HepG2 (cell line): ENCODE data around the gene TBCCD1. TPM values are rescaled to one million over a fixed set of nuclear protein-coding genes. Genes with fewer than 3 reads are reported as not detected.

Experiments used
- ATAC-seq: fragments of 200-7000 bp; cut with Tn5 transposase; 3 replicates; pipeline ENCODE4 v1.9.1; 2020; ENCODE audit warnings: mild to moderate bottlenecking, moderate library complexity
- BruUV-seq: library from RNA; stranded (reverse); fragments of 400-500 nt; replicated peaks from 2 replicates; lab custom pipeline; 2021; lab: Mats Ljungman, UMichigan
- CTCF ChIA-PET: fragments of 300-600 bp; formaldehyde crosslinking; extraction: SDS; loops from one replicate; lab custom pipeline; 2021; ENCODE audit warnings: low total read pairs, inconsistent platforms, low intra/inter-chr PET ratio; lab: Yijun Ruan, JAX
- POLR2A ChIA-PET: fragments of 350-600 bp; sonication (Branson Sonifier 250); formaldehyde crosslinking; loops from one replicate; lab custom pipeline; 2020; ENCODE audit warnings: antibody characterized with exemption, inconsistent platforms; lab: Yijun Ruan, JAX
- DNase-seq: peaks from one replicate; pipeline ENCODE4 v3.0.0-alpha.2; 2015; ENCODE audit warnings: low spot score
- FAIRE-seq: peaks from 3 replicates; lab custom pipeline; 2011; peaks lifted over from hg19 to GRCh38; lab: Jason Lieb, UNC
- H2AFZ ChIP-seq: one replicate; pipeline ENCODE4 v1.6.1; 2011; ENCODE audit warnings: low read length, inconsistent platforms
- H3K27ac ChIP-seq: fragments of 300-600 bp; 3 replicates; pipeline ENCODE4 v1.8.0; 2011; ENCODE audit warnings: mixed run types, mild to moderate bottlenecking, mixed read lengths, low read length, inconsistent platforms; ENCODE audit not compliant: insufficient read depth; ENCODE audit errors: extremely low read length
- H3K27me3 ChIP-seq, 2 experiments: fragments of 200-600 bp in 1 of 2; 2 replicates in 1 of 2; 3 replicates in 1 of 2; pipeline versions ENCODE4 v1.6.0 to v1.8.0; 2011; ENCODE audit warnings: low read length in 2 of 2, mild to moderate bottlenecking in 2 of 2, moderate library complexity in 2 of 2, inconsistent platforms in 1 of 2; ENCODE audit not compliant: insufficient read depth in 2 of 2, control insufficient read depth in 1 of 2
- H3K36me3 ChIP-seq, 2 experiments: fragments of 200-600 bp in 1 of 2; replicated peaks in 1 of 2; 2 replicates in 1 of 2; 3 replicates in 1 of 2; pipeline versions ENCODE4 v1.5.1 to v1.8.0; 2011; ENCODE audit warnings: low read length in 2 of 2, inconsistent platforms in 1 of 2; ENCODE audit not compliant: insufficient read depth in 2 of 2, control insufficient read depth in 1 of 2
- H3K4me1 ChIP-seq: 2 replicates; pipeline ENCODE4 v1.5.1; 2012; ENCODE audit warnings: low read length, inconsistent platforms; ENCODE audit not compliant: insufficient read depth
- H3K4me2 ChIP-seq: 2 replicates; pipeline ENCODE4 v1.6.0; 2011; ENCODE audit warnings: low read depth, low read length, inconsistent platforms
- H3K4me3 ChIP-seq, 3 experiments: fragments of 200-600 bp in 1 of 3; sonication (generic), shearing (Covaris generic) in 1 of 3; replicated peaks in 1 of 3; 2 replicates each; pipeline ENCODE4 v1.5.1; 2011 to 2016; ENCODE audit warnings: low read length in 3 of 3, inconsistent platforms in 2 of 3, low read depth in 2 of 3, mild to moderate bottlenecking in 2 of 3, control low read depth in 1 of 3, mixed read lengths in 1 of 3; ENCODE audit not compliant: insufficient read depth in 1 of 3
- H3K79me2 ChIP-seq: one replicate; pipeline ENCODE4 v1.6.1; 2011; ENCODE audit warnings: low read length, inconsistent platforms; ENCODE audit not compliant: insufficient read depth
- H3K9ac ChIP-seq: 2 replicates; pipeline ENCODE4 v1.6.0; 2011; ENCODE audit warnings: mild to moderate bottlenecking, low read depth, low read length, inconsistent platforms; ENCODE audit not compliant: insufficient read depth
- H3K9me3 ChIP-seq: 2 replicates; pipeline ENCODE4 v1.5.1; 2012; ENCODE audit warnings: mild to moderate bottlenecking, low read length
- H4K20me1 ChIP-seq: 2 replicates; pipeline ENCODE4 v1.6.0; 2011; ENCODE audit warnings: inconsistent platforms, mild to moderate bottlenecking, low read length, moderate library complexity; ENCODE audit not compliant: insufficient read depth
- ARID4A ChIP-seq: sonication (generic); formaldehyde crosslinking; IDR thresholded peaks from 2 replicates; pipeline ENCODE4 v1.5.0; 2020; ENCODE audit warnings: mild to moderate bottlenecking, missing genetic modification reagents, borderline replicate concordance
- CBX1 ChIP-seq: IDR thresholded peaks from one replicate; pipeline ENCODE4 v1.6.1; 2016; ENCODE audit warnings: antibody characterized with exemption, low read depth
- CC2D1A ChIP-seq: sonication (generic); formaldehyde crosslinking; IDR thresholded peaks from 2 replicates; pipeline ENCODE4 v1.8.1; 2023; ENCODE audit warnings: mild to moderate bottlenecking, missing genetic modification reagents
- CHCHD3 ChIP-seq: sonication (generic); formaldehyde crosslinking; IDR thresholded peaks from 2 replicates; pipeline ENCODE4 v1.8.0; 2022; ENCODE audit warnings: mild to moderate bottlenecking, missing genetic modification reagents, moderate library complexity
- DNMT1 ChIP-seq: sonication (generic); formaldehyde crosslinking; IDR thresholded peaks from 2 replicates; pipeline ENCODE4 v1.5.1; 2020; ENCODE audit warnings: mild to moderate bottlenecking, missing genetic modification reagents
- HOXA5 ChIP-seq: sonication (generic); formaldehyde crosslinking; IDR thresholded peaks from 2 replicates; pipeline ENCODE4 v1.4.0; 2020; ENCODE audit warnings: missing genetic modification reagents
- NCOA1 ChIP-seq: sonication (generic); formaldehyde crosslinking; IDR thresholded peaks from 2 replicates; pipeline ENCODE4 v1.9.0; 2021; ENCODE audit warnings: missing genetic modification reagents
- POLR2AphosphoS5 ChIP-seq: IDR thresholded peaks from 2 replicates; pipeline ENCODE4 v1.6.1; 2012; ENCODE audit warnings: low read depth, low read length
- SSRP1 ChIP-seq: IDR thresholded peaks from 2 replicates; pipeline ENCODE4 v1.6.1; 2016; ENCODE audit warnings: control low read depth
- ZNF253 ChIP-seq: sonication (generic); formaldehyde crosslinking; IDR thresholded peaks from 2 replicates; pipeline ENCODE4 v1.8.0; 2022; ENCODE audit warnings: mild to moderate bottlenecking, missing genetic modification reagents, borderline replicate concordance
- ZNF530 ChIP-seq: sonication (generic); formaldehyde crosslinking; IDR thresholded peaks from 2 replicates; pipeline ENCODE4 v1.5.0; 2020; ENCODE audit warnings: low read depth, mild to moderate bottlenecking, missing genetic modification reagents
- ZNF558 ChIP-seq: sonication (generic); formaldehyde crosslinking; IDR thresholded peaks from 2 replicates; pipeline ENCODE4 v1.9.0; 2022; ENCODE audit warnings: mild to moderate bottlenecking, missing genetic modification reagents, borderline replicate concordance
- WGBS: methylation state at CpG from one replicate; pipeline ENCODE4 v1.1.6; 2017; ENCODE audit warnings: low lambda C conversion rate; 5-methylcytosine and 5-hydroxymethylcytosine counted together
- in situ Hi-C: cut with HindIII; loops from 2 replicates; pipeline ENCODE4 v1.10.0; 2017; ENCODE audit warnings: low pct_unique_long_range_greater_than_20kb; ENCODE audit not compliant: extremely low pct_ligation_motif_present
- intact Hi-C: fragments of 100-400 bp; cut with micrococcal nuclease; formaldehyde crosslinking; loops from one replicate; pipeline ENCODE4 v1.10.0; 2022; ENCODE audit not compliant: unreplicated experiment
- polyA plus RNA-seq, 8 experiments: library from polyadenylated mRNA; depleted of rRNA in 3 of 8; stranded (reverse) in 7 of 8; unstranded in 1 of 8; fragments of >200 nt; fragmentation: Illumina TruSeq in 4 of 8; extraction: Trizol in 4 of 8; gene quantifications; 2 replicates each; pipeline versions ENCODE4 v1.2.1 to v1.2.3, GENCODE V29; 2011 to 2016; ENCODE audit warnings: low read depth in 4 of 8, missing spikeins in 1 of 8, mixed read lengths in 1 of 8; ENCODE audit not compliant: insufficient read depth in 1 of 8
- total RNA-seq, 5 experiments: library from RNA; depleted of rRNA; stranded (reverse); fragments of >200 nt; fragmentation: Illumina TruSeq; extraction: Trizol; gene quantifications; 2 replicates each; pipeline ENCODE4 v1.2.3, GENCODE V29; 2016; ENCODE audit warnings: low read depth in 1 of 5
- TF ChIP-seq, protein P1 (sequence below): sonication (generic); formaldehyde crosslinking; IDR thresholded peaks from 2 replicates; pipeline ENCODE4 v1.4.0; 2020; ENCODE audit warnings: missing genetic modification reagents

Gene TBCCD1
- total and polyA plus RNA-seq, 2 of the 13 experiments (the other 11 are each of a cell fraction or from before 2014, with no cell fraction given), result 13.6 to 16.2 TPM

GRCh38 chr3:186614597-186615483 is 47.7 kb upstream of the TBCCD1 start:
- ChIA-PET CTCF (interaction anchor here (1.3 to 2.7 kb wide), 3 partner anchors 25 to 207 kb away, joined by 5 to 20 read pairs (median 8); no protein-coding TSS in a partner anchor), POLR2A (interaction anchor here (0.9 to 27.1 kb wide), 9 partner anchors 10 to 212 kb away, joined by 3 to 854 read pairs (median 7); partner anchors contain the start of genes DNAJB11, EIF4A2 and TBCCD1)
- Histone ChIP-seq H3K4me1 (peaks cover 77% of the 10 kb centered on the region), H3K4me2 (peak overlapping the region; percentile 92), H2AFZ (no peak overlapping the region), H3K27ac (peak overlapping the region; percentile 93), H3K36me3 (peaks cover 16 to 42% of the 10 kb centered on the region in 2 experiments), H3K9me3 (no peaks in the 10 kb centered on the region), H3K79me2 (peaks cover 31% of the 10 kb centered on the region), H3K9ac (peak overlapping the region; percentile 86), H3K27me3 (no peaks in the 10 kb centered on the region; a peak in 1 of 5 replicates), H4K20me1 (peaks cover 49% of the 10 kb centered on the region), H3K4me3 (peak overlapping the region; percentile 74 to 82 (median 76))
- 0 out of 3 replicates have a peak, but pooled peaks have one; percentile 7 for ATAC-seq
- in situ Hi-C loops (loop anchor here (10.0 kb wide), 1 partner anchor 140 kb away; no protein-coding TSS in a partner anchor), intact Hi-C loops (loop anchor here (1.0 to 2.0 kb wide), 3 partner anchors 26 to 206 kb away; no protein-coding TSS in a partner anchor)
- BruUV-seq, result no TSS peak
- 36% methylated on average over 16 of the region's 16 CpGs for WGBS
- FAIRE-seq, result peak; percentile 93
- peak; percentile 70 for DNase-seq
- no peak for TF ChIP-seq SSRP1
- TF ChIP-seq, protein P1, sequence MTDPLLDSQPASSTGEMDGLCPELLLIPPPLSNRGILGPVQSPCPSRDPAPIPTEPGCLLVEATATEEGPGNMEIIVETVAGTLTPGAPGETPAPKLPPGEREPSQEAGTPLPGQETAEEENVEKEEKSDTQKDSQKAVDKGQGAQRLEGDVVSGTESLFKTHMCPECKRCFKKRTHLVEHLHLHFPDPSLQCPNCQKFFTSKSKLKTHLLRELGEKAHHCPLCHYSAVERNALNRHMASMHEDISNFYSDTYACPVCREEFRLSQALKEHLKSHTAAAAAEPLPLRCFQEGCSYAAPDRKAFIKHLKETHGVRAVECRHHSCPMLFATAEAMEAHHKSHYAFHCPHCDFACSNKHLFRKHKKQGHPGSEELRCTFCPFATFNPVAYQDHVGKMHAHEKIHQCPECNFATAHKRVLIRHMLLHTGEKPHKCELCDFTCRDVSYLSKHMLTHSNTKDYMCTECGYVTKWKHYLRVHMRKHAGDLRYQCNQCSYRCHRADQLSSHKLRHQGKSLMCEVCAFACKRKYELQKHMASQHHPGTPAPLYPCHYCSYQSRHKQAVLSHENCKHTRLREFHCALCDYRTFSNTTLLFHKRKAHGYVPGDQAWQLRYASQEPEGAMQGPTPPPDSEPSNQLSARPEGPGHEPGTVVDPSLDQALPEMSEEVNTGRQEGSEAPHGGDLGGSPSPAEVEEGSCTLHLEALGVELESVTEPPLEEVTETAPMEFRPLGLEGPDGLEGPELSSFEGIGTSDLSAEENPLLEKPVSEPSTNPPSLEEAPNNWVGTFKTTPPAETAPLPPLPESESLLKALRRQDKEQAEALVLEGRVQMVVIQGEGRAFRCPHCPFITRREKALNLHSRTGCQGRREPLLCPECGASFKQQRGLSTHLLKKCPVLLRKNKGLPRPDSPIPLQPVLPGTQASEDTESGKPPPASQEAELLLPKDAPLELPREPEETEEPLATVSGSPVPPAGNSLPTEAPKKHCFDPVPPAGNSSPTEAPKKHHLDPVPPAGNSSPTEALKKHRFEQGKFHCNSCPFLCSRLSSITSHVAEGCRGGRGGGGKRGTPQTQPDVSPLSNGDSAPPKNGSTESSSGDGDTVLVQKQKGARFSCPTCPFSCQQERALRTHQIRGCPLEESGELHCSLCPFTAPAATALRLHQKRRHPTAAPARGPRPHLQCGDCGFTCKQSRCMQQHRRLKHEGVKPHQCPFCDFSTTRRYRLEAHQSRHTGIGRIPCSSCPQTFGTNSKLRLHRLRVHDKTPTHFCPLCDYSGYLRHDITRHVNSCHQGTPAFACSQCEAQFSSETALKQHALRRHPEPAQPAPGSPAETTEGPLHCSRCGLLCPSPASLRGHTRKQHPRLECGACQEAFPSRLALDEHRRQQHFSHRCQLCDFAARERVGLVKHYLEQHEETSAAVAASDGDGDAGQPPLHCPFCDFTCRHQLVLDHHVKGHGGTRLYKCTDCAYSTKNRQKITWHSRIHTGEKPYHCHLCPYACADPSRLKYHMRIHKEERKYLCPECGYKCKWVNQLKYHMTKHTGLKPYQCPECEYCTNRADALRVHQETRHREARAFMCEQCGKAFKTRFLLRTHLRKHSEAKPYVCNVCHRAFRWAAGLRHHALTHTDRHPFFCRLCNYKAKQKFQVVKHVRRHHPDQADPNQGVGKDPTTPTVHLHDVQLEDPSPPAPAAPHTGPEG (CRISPR knock-in tag), result no peak
- TF ChIP-seq POLR2AphosphoS5, result peak; percentile 67
- TF ChIP-seq ZNF253 (CRISPR knock-in tag), result no peak
- TF ChIP-seq CC2D1A, result no peak
- TF ChIP-seq ZNF558 (CRISPR knock-in tag), result 0 out of 2 replicates have a peak, but pooled peaks have one; percentile 26
- no peak for TF ChIP-seq NCOA1
- no peak for TF ChIP-seq DNMT1
- peak; percentile 31 for TF ChIP-seq CBX1
- TF ChIP-seq CHCHD3, result no peak
- no peak for TF ChIP-seq HOXA5 (CRISPR knock-in tag)
- TF ChIP-seq ZNF530, result no peak
- no peak for TF ChIP-seq ARID4A
